HG03108 (cell line): ENCODE measurements around the gene TOLLIP.

Experiments
- ATAC-seq: cut with Tn5 transposase; IDR thresholded peaks from one replicate; pipeline ENCODE4 v1.9.1; 2021; ENCODE audit warnings: moderate library complexity; ENCODE audit not compliant: unreplicated experiment

TOLLIP gene

DNA sequence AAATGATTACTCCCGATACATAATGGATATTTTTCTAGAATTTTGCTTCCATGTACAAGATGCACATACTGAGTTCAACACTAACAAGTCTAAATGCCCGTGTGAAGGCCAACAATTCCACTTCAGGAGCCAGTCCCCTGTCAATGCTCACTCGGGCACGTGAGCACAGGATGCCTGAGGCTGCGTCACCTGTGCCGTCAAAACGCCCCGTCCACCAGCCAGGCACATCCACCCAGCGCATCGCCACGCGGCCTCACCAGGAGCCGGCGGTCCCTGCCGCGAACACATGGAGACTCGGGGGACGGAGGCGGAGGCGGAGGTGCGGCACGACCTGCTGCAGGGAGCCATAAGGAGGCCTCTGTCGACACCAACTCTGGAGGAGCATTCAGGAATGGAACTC is 9.8 kb downstream of the TOLLIP start:
- ATAC-seq = no peak

DNA sequence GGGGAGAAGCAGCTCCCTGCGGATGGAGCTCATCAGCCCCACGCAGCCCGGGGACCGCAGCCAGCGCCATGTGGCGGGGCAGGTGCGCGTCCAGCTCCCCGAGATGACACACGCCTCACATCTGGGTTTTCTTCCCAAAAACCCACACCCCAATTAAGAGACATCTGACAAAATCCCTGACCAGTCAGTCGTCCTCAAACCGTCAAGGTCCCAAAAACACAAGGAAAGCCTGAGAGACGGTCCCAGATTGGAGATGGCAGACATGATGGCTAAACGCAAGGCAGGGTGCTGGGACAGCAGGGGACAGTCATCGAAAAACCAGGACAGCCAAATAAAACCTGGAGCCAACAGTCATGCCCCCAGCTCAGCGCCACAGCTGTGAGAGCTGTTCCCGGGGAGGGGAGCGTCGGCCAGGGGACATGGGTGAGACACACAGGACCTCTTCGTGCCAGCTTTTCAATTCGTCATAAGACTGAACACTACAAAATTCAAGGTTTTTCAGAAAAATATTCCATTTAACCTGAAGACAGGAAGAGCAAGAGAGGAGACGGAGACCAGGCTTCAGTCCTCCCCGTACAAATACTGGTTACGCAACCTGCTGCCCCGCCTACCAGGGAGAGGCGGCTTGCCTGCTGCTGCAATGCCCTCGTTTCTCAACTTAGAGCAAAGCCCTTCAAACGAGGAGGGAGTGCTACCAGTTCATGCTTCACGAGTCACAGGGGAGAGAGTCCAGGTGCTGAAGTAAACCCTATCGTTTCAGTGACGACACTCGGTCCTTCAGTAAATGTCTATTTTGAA is 10.5 kb downstream of the TOLLIP start:
- no peak for ATAC-seq

DNA sequence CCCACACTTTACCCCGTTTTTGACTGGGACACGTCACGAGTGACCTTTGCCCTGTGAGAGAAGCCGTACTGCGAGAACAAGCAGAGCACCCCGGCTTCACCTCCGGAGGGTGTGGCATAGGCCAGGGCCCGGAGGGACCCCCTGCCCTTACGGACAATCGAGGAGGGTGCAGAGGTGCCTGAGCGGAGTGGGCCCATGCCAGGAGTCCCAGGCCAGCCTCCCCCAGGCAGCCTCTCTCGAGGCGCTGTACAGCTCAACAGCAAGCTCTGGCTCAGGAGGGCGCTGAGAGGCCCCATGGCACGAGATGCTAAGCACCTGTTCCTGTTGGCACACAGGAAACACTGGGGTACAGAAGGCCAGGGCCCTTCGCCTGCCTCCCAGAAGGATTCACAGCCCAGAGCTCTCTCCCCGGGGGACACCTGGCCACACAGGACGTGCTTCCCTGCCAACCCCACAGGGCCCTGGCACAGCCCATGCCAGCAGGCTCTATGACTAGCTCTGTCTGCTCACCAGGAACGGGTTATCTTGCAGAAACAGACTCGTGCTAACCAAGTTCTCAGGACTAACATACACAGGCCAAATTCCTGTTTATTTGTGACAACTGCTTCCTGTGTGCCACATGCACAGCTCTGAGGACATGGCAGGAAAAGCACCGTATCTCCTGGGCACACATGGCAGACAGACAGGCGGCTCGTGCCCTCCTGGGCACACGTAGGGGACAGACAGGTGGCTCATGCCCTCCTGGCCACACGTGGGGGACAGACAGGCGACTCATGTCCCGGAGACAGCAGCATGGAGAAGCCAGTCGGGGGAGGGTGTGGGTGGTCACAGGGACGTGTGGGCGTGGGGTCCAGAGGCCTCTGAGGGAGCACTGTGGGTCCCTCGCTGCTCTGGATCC is 11.6 kb downstream of the TOLLIP start:
- ATAC-seq = no peak

DNA sequence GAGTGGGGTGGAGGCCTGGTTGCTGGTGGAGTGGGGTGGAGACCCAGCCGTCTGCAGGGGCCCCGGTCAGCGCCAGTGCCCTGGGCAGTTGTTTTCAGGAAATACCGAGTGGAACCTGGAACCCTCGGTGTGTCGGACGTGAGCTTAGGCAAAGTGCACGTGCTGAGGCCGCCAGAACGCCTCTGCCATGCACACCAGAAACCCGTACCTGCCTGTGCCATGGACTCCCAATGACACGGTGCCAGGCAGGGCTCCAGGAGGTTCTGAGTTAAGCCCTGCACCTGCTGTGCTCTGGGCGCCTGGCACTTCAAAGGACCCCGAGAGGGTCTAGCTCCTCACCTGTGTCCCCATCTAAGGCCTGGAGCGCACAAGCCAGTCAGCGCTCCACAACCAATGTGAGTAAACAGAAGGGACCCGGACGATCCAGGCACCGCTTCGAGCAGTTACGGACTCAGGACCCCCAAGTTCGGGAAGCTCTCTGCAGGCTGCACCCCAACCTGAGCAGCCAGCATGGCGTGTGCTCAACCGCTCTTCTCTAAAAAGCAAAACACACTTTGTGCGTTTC is 12.3 kb downstream of the TOLLIP start:
- ATAC-seq = no peak

DNA sequence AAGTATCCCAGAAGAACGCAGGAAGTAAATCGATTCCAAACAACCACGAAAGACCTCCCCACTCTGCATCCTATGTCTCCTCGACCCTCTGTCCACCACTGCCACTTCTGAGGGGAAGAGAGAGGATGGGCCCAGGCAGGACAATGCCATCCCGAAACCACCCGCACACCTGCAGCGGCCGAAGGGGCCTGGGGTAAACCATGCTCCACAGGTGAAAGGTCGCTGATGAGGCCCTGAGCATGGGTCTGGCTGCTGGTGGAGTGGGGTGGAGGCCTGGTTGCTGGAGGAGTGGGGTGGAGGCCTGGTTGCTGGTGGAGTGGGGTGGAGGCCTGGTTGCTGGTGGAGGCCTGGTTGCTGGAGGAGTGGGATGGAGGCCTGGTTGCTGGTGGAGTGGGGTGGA is 13.1 kb downstream of the TOLLIP start:
- no peak for ATAC-seq

DNA sequence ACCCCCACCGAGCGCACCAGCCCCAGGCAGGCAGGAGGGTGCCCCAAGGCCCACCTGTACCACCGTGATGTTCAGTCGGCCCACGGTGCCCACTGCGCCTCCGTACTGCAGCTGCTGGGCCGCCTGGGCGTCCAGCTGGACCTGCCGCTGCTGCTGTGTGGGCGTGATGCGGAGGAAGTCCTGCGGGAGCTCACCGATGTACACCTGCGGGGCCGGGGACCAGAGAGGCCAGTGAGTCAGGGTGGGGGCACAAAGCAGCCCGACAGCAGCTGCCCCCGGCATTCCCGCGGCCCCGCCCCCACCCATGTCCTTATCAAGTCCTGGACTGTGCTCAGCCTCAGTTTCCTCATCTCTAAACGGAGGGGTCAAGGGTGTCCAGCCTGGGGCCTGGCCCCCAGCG is 13.8 kb downstream of the TOLLIP start:
- ATAC-seq = no peak

DNA sequence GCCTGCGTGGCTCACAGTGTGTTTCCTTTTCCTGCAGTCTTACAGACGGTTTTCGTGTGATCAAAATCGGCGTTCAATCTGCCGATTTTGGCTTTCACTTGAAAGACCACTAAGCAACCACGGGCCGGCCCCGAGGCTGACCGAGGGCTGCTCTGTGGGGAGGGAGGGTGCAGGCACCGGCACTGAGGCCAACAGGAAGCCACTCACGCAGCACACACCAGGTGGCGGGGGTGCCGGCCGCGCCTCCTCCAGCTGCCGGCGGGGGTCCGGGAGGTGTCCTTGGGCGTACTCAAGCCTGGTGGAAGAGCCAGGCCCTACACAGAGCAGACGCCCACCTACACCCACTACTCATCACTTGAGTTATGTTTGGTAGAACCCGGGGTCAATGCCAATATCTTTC is 14.3 kb downstream of the TOLLIP start:
- no peak for ATAC-seq

DNA sequence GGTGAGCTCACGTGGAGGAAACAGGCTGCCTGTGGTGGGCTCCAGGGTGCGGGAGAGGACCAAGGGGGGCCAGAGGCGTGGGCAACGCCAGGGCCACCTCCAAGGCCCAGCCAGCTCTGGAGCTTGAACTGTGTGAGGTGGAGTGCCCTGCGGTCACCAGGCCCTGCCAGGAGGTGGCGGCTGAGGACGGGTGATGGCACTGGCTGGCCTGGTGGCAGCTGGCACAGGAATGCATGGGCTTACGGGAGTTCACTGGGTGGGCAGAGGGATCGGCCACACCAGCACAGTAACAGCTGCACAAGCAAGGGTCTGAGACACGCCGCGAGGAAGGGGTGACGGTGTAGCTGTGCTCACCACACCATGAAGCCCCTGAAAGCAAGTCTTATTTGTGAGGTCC is 15.8 kb downstream of the TOLLIP start:
- no peak for ATAC-seq

DNA sequence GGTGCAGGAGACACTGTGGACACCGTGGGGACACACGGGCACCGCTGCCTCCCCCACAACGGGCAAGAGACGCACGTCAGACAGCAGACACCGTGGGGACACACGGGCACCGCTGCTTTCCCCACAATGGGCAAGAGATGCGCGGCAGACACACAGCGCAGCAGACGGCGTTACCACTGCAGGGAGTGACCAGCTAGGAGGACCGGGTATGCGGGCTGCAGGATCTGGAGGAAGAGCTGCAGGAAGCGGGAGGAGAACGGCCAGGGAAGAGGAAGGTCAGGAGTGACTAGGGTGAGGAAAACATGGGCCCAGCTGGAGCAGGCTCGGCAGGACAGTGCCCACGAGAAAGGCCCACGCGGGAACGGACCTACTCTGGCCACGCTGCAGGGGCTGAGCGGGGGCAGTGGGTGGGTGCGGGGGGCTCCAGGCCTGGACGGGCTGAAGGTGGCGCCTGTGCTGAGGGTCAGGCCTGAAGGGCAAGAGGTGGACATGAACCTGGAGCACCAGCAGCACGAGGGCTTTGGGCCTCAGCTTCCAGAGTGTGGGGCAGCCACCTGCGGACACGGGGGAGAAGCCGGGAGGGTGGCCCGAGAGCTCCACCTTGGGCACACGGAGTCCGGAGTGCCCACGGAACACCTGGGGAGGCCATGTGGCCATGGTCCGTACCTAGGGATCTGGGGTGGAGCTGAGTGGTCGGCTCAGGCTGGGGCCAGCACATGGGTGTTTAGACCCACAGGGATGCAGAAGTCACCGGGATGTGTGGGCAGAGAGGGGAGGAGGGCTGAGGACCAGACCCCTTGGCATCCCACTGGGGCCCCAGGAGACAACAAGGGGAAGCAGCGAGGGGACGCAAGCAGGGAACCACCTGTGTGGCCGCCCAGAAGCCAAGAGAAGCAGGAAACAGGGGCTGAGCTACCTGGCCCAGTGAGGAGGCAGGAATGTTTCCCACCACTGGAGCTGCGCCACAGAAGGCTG is 16.5 kb downstream of the TOLLIP start:
- no peak for ATAC-seq

DNA sequence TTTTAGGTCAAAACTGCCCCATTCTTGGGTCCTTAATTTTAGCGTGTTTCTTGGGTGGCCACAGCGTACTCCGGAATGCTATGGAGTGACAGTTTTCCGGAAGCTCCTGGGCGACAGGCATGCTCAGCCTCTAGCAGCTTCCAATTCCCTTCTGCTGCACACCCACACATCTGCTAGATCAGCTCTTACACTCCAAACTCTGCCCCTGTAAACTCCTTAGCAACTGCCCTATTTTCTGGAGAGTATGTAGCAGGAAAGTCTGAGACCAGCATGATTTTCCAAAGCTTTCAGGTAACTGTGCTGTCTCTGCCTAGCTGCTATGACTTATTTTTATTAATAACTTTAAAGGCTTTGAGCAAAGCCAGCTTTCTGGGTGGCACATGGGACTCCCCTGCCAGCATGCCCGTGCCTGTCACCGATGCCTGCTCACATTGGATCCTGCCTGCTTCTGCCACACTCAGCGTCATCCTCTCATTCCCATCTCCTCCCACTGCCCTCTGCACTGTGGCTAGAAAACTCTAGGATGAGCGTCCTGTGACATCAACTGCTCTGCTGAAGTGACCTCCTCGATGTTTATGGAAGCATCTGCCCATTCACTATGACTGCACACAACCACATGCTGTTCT is 17.3 kb downstream of the TOLLIP start:
- no peak for ATAC-seq

DNA sequence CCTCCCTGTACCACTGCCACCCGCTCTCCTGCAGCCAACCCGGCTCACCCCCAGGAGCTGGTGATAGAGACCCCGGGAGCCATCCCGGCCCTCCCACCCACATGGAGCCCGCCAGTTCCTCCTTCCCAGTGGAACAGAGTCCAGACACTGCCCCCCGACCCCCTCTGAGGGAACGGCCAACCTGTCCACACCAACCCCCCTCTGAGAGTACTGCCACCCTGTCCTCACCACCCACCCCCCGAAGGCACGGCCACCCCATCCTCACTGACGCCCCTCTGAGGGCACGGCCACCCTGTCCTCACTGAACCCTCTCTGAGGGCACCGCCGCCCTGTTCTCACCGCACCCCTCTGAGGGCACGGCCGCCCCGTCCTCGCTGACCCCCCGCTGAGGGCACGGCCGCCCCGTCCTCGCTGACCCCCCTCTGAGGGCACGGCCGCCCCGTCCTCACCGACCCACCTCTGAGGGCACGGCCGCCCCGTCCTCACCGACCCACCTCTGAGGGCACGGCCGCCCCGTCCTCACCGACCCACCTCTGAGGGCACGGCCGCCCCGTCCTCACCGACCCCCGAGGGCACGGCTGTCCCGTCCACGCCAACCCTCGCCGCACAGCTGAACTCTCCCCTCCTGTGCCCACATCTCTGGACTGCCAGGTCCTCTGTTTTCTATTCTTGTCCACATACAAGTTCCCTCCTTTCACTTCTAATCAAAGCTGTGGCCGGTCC is 18.0 kb downstream of the TOLLIP start:
- no peak for ATAC-seq

DNA sequence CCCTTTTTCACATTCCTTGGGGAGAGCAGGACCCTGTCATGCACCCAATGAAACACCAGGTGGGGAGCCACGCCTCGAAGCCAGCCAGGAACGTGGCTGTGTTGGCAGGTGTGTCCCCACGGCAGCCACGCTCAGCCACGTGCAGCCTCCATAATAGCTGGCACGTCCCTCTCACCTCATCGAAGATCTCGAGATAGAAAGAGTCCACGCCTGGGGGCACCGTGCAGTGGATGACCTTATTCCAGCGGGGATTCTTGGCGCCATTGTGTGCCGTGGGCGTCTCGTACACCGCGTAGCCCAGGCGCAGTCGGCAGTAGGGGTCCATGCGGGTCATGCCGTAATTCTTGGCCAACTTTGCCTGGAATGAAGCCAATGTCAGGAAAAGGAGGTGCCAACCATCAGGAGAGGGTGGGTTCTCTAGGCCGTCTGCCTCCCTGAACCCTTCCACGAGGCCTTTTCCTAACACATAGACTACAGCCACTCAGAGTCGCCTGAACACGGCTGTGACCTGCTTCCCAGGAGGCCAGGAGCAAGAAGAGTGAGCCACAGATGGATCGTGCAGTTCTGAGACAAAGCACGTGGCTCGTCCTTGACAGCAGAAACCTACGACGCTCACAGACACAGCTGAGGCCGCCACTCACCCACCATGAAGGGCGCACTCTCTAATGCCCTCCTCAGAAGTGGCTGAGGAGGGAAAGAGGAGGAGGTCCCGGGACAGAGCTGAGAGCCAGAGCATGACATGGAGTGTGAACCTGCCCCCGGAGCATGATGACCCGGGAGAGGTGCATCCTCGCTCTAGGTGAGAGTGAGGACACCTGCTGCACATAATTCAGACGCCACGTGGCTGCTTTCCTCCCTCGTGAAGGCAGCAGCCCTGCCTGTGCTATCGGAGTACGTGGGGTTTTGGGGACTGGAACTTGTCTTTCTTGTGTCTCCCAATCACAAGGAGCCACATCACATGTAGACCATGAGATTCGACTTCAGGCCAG is 19.1 kb downstream of the TOLLIP start:
- ATAC-seq = no peak

DNA sequence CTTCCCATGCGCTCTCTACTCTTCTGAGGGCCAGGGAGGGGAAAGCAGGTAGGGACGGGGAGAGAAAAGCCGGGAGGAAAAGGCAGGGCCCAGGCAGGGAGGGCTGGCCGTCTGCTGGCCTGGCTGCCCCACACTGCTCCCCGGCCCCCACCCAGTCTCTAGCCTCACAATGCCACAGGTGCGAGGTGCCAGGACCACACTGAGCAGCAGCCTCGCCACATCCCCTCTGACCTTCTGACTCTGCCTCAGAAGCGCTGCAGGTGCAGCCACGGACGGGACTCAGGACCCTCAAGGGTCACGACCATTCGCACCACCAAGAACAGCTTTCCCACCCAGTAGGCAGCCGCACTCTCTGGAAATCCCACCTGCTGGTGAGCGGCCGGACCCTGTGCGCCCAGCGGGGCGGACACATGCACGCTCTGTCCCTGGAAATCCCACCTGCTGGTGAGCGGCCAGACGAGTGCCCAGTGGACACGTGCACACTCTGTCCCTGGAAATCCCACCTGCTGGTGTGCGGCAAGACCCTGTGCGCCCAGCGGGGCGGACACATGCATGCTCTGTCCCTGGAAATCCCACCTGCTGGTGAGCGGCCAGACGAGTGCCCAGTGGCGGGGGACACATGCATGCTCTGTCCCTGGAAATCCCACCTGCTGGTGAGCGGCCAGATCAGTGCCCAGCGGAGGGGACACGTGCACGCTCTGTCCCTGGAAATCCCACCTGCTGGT is 20.1 kb downstream of the TOLLIP start:
- ATAC-seq = no peak

DNA sequence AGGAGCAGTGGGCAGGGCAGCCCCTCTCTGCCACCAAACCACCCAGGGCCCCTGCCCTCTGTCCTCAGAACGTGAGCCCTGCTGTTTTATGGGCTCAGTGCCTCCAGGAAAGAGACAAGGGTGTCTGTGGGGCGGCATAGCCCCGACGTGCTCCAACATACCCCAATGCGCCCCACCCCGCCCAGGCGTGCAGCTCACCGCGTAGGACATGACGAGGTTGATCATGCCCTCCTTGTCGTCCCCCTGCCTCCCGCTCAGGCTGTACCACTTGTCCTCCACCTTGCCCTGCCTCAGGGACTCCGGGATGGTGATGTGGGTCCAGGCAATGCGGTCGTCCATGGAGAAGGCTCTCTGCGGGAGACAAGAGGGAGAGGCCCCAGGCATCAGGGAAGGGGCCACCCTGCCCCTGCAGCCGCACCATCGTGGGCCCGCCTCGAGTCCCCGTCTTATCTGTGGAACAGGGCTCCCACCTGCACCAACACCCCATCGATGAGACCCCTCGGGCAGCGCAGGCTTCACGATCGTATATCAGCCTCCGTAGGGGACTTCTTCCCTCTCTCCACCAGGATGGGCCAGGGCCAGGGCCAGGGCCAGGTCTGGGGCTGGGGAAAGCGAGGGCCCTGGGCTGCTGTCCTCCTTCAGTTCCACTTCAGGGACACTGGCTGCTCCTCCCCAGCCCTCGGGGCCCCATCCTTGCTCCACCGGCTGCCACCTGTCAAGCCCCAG is 20.8 kb downstream of the TOLLIP start:
- ATAC-seq = no peak

DNA sequence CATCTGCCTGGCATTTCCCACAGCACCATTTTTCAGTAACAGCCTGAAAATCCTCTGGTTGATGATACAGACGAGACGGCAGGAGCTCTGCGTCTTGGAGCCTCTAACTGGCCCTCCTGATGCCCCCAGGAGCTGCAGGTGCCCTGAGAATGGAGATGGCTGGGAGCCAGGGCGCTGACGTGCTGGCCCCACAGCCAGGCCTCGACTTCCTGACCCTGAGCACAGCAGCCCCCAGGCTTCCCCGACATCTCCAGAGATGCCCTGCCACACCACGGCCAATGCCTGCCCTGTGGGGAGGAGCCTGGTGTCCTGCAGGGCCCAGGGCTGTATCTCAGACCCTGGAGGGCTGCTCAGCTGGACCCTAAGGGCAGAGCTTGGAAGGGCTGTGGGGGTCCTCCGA is 21.5 kb downstream of the TOLLIP start:
- ATAC-seq = no peak

DNA sequence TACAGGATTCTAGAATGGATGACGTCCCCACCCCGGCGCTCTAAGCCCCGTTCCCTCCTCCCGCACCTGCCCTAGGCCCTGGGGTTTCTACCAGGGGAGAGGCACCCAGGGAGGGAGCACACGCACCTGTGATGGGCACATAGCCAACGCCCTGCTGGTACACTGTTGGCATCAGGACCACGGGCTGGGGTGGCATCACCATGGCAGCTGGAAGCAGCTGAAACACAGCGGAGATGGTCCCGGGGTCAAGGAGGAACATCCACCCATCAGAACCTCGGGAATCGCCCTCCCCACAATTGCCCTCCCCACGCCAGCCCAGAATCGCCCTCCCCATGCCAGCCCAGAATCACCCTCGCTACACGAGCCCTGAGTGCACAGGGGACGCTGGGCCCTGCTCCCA is 23.6 kb downstream of the TOLLIP start:
- no peak for ATAC-seq

DNA sequence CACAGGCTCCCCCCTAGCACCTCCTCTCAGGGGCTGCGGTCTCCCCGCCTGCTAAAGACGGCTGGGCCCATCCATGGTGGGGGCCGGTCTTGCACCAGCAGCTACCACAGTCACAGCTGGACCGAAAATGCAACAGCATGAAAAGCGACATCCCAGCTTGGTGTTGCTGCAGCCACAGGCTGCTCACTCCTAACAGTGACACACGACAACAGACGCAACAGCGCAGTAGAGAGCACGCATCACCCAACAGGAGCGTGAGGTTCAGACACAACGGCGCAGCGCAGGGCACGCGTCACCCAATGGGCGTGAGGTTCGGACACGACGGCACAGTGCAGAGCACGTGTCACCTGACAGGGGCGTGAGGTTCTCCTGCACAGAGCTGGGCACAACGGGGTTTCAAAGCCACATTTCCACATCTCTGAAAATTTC is 24.1 kb downstream of the TOLLIP start:
- ATAC-seq = no peak
